Cardiac muscle cell (in vitro differentiated cells and primary cell): ENCODE data around the gene R3HDM2. TPM values are rescaled to one million over a fixed set of nuclear protein-coding genes. Genes with fewer than 3 reads are reported as not detected.

Experiments used
- DNase-seq, 2 donors: peaks; one replicate each; pipeline versions ENCODE4 v3.0.0 to v3.0.0-alpha.2; 2010 to 2017; ENCODE audit warnings: low read depth in 1 of 2, low spot score in 1 of 2
- H3K27ac ChIP-seq: fragments of 200-600 bp; sonication (generic); 2 replicates; pipeline ENCODE4 v1.5.1; 2016
- H3K27me3 ChIP-seq: fragments of 200-600 bp; sonication (generic); 2 replicates; pipeline ENCODE4 v1.6.0; 2016; ENCODE audit warnings: control low read depth
- H3K36me3 ChIP-seq: fragments of 200-600 bp; sonication (generic); 2 replicates; pipeline ENCODE4 v1.5.1; 2016; ENCODE audit warnings: control low read depth
- H3K4me1 ChIP-seq: fragments of 200-600 bp; sonication (generic); 2 replicates; pipeline ENCODE4 v1.8.1; 2017; ENCODE audit warnings: low read depth, mild to moderate bottlenecking, mixed run types
- H3K4me3 ChIP-seq: fragments of 200-600 bp; sonication (generic); 2 replicates; pipeline ENCODE4 v1.5.1; 2016; ENCODE audit warnings: mild to moderate bottlenecking
- H3K9me3 ChIP-seq: fragments of 200-600 bp; sonication (generic); 2 replicates; pipeline ENCODE4 v1.5.1; 2017; ENCODE audit warnings: low read depth, mild to moderate bottlenecking, control low read depth
- CTCF ChIP-seq: IDR thresholded peaks from 2 replicates; pipeline ENCODE4 v1.5.1; 2012; ENCODE audit warnings: low read depth, mild to moderate bottlenecking, low read length
- polyA plus RNA-seq: library from polyadenylated mRNA; unstranded; fragments of >200 nt; fragmentation: Nextera tagmentation; extraction: Ambion mirVana; gene quantifications from 2 replicates; pipeline ENCODE4 v1.2.1, GENCODE V29; 2016
- total RNA-seq: library from RNA; depleted of rRNA; stranded (reverse); fragments of >200 nt; gene quantifications from 2 replicates; pipeline ENCODE4 v1.2.3, GENCODE V29; 2016

The R3HDM2 gene
- total and polyA plus RNA-seq, 2 experiments from 2014 or later, result 23.3 to 59.9 TPM

GRCh38 chr12:57370696-57371095 lies 60.1 kb downstream of the R3HDM2 start:
- DNase-seq, result peak in 1 of 2 donors; percentile 38
- TF ChIP-seq CTCF, result no peak
- Histone ChIP-seq H3K27ac (no peak overlapping the region), H3K4me1 (peaks cover 18% of the 10 kb centered on the region), H3K36me3 (no peaks in the 10 kb centered on the region), H3K9me3 (no peaks in the 10 kb centered on the region), H3K27me3 (no peaks in the 10 kb centered on the region), H3K4me3 (no peak overlapping the region)

- no peaks in the 10 kb centered on the region for H3K9me3 ChIP-seq
- no peaks in the 10 kb centered on the region for H3K36me3 ChIP-seq
- H3K27ac ChIP-seq, result no peak overlapping the region
- H3K4me3 ChIP-seq, result no peak overlapping the region
- no peaks in the 10 kb centered on the region for H3K27me3 ChIP-seq
- no peak for DNase-seq
- TF ChIP-seq CTCF, result no peak
- peaks cover 18% of the 10 kb centered on the region for H3K4me1 ChIP-seq
These were observed 60.8 kb downstream of the R3HDM2 start for GRCh38 chr12:57370072-57370471.

GRCh38 chr12:57369202-57369601 lies 61.6 kb downstream of the R3HDM2 start:
- no peak overlapping the region for H3K4me3 ChIP-seq

GRCh38 chr12:57368349-57369095 lies 62.3 kb downstream of the R3HDM2 start:
- no peak for TF ChIP-seq CTCF
- no peaks in the 10 kb centered on the region for H3K9me3 ChIP-seq
- peaks cover 18% of the 10 kb centered on the region for H3K4me1 ChIP-seq
- H3K27ac ChIP-seq, result no peak overlapping the region
- H3K27me3 ChIP-seq, result no peaks in the 10 kb centered on the region
- H3K4me3 ChIP-seq, result no peak overlapping the region
- no peaks in the 10 kb centered on the region for H3K36me3 ChIP-seq
- DNase-seq, result peak in 1 of 2 donors; percentile 80

More at GRCh38 chr12:57369202-57369601, 61.6 kb downstream of the R3HDM2 start:
- no peak overlapping the region for H3K27ac ChIP-seq
- no peak for TF ChIP-seq CTCF
- no peaks in the 10 kb centered on the region for H3K27me3 ChIP-seq
- no peaks in the 10 kb centered on the region for H3K36me3 ChIP-seq
- H3K4me1 ChIP-seq, result peaks cover 18% of the 10 kb centered on the region
- DNase-seq, result no peak
- no peaks in the 10 kb centered on the region for H3K9me3 ChIP-seq

- DNase-seq, result no peak
- no peaks in the 10 kb centered on the region for H3K36me3 ChIP-seq
- H3K9me3 ChIP-seq, result no peaks in the 10 kb centered on the region
- H3K4me1 ChIP-seq, result peaks cover 13% of the 10 kb centered on the region
- TF ChIP-seq CTCF, result no peak
- no peaks in the 10 kb centered on the region for H3K27me3 ChIP-seq
- no peak overlapping the region for H3K4me3 ChIP-seq
- H3K27ac ChIP-seq, result no peak overlapping the region
These were observed 63.7 kb downstream of the R3HDM2 start for GRCh38 chr12:57367121-57367520.
